Measurements from ENCODE around the gene SPRR3.

Gene SPRR3

DNA sequence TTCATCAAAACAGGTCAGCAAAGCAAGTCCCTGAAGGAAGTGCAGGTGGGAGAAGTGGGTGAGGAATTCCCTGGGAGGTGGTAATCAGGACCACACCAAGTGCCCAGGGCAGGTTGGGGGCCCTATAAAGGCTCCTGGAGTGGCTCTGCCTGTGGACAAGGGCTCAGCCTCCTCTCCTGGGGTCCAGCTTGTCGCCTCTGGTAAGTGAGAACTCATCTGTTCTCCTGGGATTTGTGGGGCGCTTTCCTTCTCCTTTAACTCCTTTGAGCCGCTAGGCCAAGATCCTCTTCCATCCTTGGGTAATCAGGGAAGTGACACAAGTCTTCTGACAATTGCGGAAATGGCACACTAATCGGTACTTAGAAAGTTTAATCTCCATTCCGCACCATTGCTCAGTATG is 31.1 kb upstream of the SPRR3 start, which contains the start of gene SPRR4:
SPRR4 (plus strand) TSS at position 154 of the 400 bp plus-strand sequence. CDS start 1,243 bp downstream, outside the sequence.
- WGBS (ENCODE audit: insufficient coverage), result 92% methylated on average over 3 of the region's 6 CpGs
- H3K27ac ChIP-seq (ENCODE audit: insufficient read depth in 1 of 2, low read depth in 1 of 2, low read length in 2 of 2, poor library complexity in 1 of 2, severe bottlenecking in 2 of 2), result no peak within 1 kb of the TSS
- POLR2A ChIA-PET, result interaction anchor here (0.6 kb wide), 1 partner anchor 65 kb away, joined by 3 read pairs; no protein-coding TSS in a partner anchor
- peaks cover 0 to 16% (median 0%) of the 10 kb centered on the region in 5 experiments for H3K27me3 ChIP-seq (replicated peaks in 2 of 5; ENCODE audit: control insufficient read depth in 4 of 5, insufficient read depth in 5 of 5, low read length in 4 of 5)
- no peaks in the 10 kb centered on the region for H3K36me3 ChIP-seq (ENCODE audit: control insufficient read depth in 4 of 4, insufficient read depth in 4 of 4, low read length in 3 of 4)
- no peaks in the 10 kb centered on the region for H3K4me1 ChIP-seq (ENCODE audit: control extremely low read depth in 1 of 4, control insufficient read depth in 4 of 4, insufficient read depth in 4 of 4, low read length in 3 of 4)
- H3K9me3 ChIP-seq (ENCODE audit: control extremely low read depth in 1 of 5, control insufficient read depth in 4 of 5, insufficient read depth in 2 of 5, low read depth in 1 of 5, low read length in 4 of 5), result no peaks in the 10 kb centered on the region
- DNase-seq, result no peak
- no peak within 1 kb of the TSS for H3K4me3 ChIP-seq (ENCODE audit: control insufficient read depth in 1 of 7, extremely low read depth in 1 of 7, insufficient read depth in 4 of 7, low read depth in 2 of 7, low read length in 6 of 7)
- CTCF ChIA-PET, result no interaction called here

- DNase-seq, result no peak
- H3K27me3 ChIP-seq (replicated peaks in 2 of 5; ENCODE audit: control insufficient read depth in 4 of 5, insufficient read depth in 5 of 5, low read length in 4 of 5), result peaks cover 0 to 5% (median 0%) of the 10 kb centered on the region in 5 experiments
- H3K9me3 ChIP-seq (ENCODE audit: control extremely low read depth in 1 of 5, control insufficient read depth in 4 of 5, insufficient read depth in 2 of 5, low read depth in 1 of 5, low read length in 4 of 5), result no peaks in the 10 kb centered on the region
- ChIA-PET POLR2A (no interaction called here), CTCF (no interaction called here)
- H3K4me1 ChIP-seq (ENCODE audit: control extremely low read depth in 1 of 4, control insufficient read depth in 4 of 4, insufficient read depth in 4 of 4, low read length in 3 of 4), result no peaks in the 10 kb centered on the region
- no peaks in the 10 kb centered on the region for H3K36me3 ChIP-seq (ENCODE audit: control insufficient read depth in 4 of 4, insufficient read depth in 4 of 4, low read length in 3 of 4)
- no peak overlapping the region for H3K27ac ChIP-seq (ENCODE audit: insufficient read depth in 1 of 2, low read depth in 1 of 2, low read length in 2 of 2, poor library complexity in 1 of 2, severe bottlenecking in 2 of 2)
- no peak overlapping the region for H3K4me3 ChIP-seq (ENCODE audit: control insufficient read depth in 1 of 7, extremely low read depth in 1 of 7, insufficient read depth in 4 of 7, low read depth in 2 of 7, low read length in 6 of 7)
- 85% methylated on average over 3 of the region's 4 CpGs for WGBS (ENCODE audit: insufficient coverage)
Observed at GRCh38 chr1:152972196-152972886, 29.2 kb upstream of the SPRR3 start.

DNA sequence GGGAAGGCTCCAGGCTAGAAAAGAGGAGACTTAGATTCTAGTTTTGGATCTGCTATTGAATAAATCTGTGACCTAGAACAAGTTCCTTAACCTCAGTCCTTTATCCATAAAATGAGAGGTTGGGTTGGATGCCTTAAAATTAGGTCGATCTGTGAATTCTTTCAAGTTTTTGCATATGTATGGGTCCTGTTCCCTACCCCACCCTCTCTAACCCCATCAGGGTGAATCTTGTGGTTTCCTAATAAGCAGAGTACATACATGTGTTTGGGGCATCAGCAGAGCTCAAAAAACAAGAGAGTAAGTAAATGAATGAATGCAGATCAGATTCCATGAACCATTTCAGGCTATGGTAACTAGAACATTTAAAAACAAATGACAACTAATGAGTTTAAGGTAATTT is 24.9 kb upstream of the SPRR3 start:
- CTCF ChIA-PET, result no interaction called here
- DNase-seq, result no peak
- Histone ChIP-seq H3K4me3 (ENCODE audit: control insufficient read depth in 1 of 7, extremely low read depth in 1 of 7, insufficient read depth in 4 of 7, low read depth in 2 of 7, low read length in 6 of 7) (no peak overlapping the region), H3K27ac (ENCODE audit: insufficient read depth in 1 of 2, low read depth in 1 of 2, low read length in 2 of 2, poor library complexity in 1 of 2, severe bottlenecking in 2 of 2) (no peak overlapping the region), H3K9me3 (ENCODE audit: control extremely low read depth in 1 of 5, control insufficient read depth in 4 of 5, insufficient read depth in 2 of 5, low read depth in 1 of 5, low read length in 4 of 5) (no peaks in the 10 kb centered on the region), H3K4me1 (ENCODE audit: control extremely low read depth in 1 of 4, control insufficient read depth in 4 of 4, insufficient read depth in 4 of 4, low read length in 3 of 4) (no peaks in the 10 kb centered on the region), H3K36me3 (ENCODE audit: control insufficient read depth in 4 of 4, insufficient read depth in 4 of 4, low read length in 3 of 4) (no peaks in the 10 kb centered on the region), H3K27me3 (replicated peaks in 2 of 5; ENCODE audit: control insufficient read depth in 4 of 5, insufficient read depth in 5 of 5, low read length in 4 of 5) (peaks cover 0 to 25% (median 3%) of the 10 kb centered on the region in 5 experiments)
- WGBS (ENCODE audit: insufficient coverage), result no CpG with 5 or more reads among the region's 1 CpG
- POLR2A ChIA-PET, result no interaction called here

GRCh38 chr1:152977614-152978013 is 23.9 kb upstream of the SPRR3 start:
- no peak overlapping the region for H3K4me3 ChIP-seq (ENCODE audit: control insufficient read depth in 1 of 7, extremely low read depth in 1 of 7, insufficient read depth in 4 of 7, low read depth in 2 of 7, low read length in 6 of 7)
- CTCF ChIA-PET, result no interaction called here
- DNase-seq, result no peak

DNA sequence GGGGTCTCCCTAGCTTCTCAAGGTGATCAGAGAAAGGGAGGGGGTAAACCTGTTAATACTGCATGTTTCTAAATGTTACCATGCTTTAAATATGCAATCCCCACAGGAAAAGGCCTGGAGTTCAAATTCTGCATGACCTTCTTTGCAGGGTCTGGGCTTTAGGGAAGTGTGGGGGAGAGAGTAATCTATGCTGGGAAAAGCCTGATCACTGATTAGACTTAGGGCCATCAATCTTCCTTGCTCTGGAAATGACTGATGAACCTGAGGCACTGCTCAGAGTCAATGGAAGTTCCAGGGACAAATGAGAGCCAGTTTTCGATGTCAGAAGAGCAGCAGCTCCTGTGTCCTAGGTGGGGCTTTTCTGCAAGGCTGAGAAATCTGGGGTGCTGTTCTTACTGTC is 20.9 kb upstream of the SPRR3 start:
- Histone ChIP-seq H3K27me3 (replicated peaks in 2 of 5; ENCODE audit: control insufficient read depth in 4 of 5, insufficient read depth in 5 of 5, low read length in 4 of 5) (peaks cover 0 to 40% (median 9%) of the 10 kb centered on the region in 5 experiments), H3K4me3 (ENCODE audit: control insufficient read depth in 1 of 7, extremely low read depth in 1 of 7, insufficient read depth in 4 of 7, low read depth in 2 of 7, low read length in 6 of 7) (no peak overlapping the region), H3K27ac (ENCODE audit: insufficient read depth in 1 of 2, low read depth in 1 of 2, low read length in 2 of 2, poor library complexity in 1 of 2, severe bottlenecking in 2 of 2) (no peak overlapping the region), H3K4me1 (ENCODE audit: control extremely low read depth in 1 of 4, control insufficient read depth in 4 of 4, insufficient read depth in 4 of 4, low read length in 3 of 4) (no peaks in the 10 kb centered on the region), H3K36me3 (ENCODE audit: control insufficient read depth in 4 of 4, insufficient read depth in 4 of 4, low read length in 3 of 4) (no peaks in the 10 kb centered on the region), H3K9me3 (ENCODE audit: control extremely low read depth in 1 of 5, control insufficient read depth in 4 of 5, insufficient read depth in 2 of 5, low read depth in 1 of 5, low read length in 4 of 5) (no peaks in the 10 kb centered on the region)
- CTCF ChIA-PET, result no interaction called here
- 89% methylated on average over 1 of the region's 1 CpG for WGBS (ENCODE audit: insufficient coverage)
- DNase-seq, result no peak
- POLR2A ChIA-PET, result no interaction called here

More at GRCh38 chr1:152977614-152978013, 23.9 kb upstream of the SPRR3 start:
- Histone ChIP-seq H3K36me3 (ENCODE audit: control insufficient read depth in 4 of 4, insufficient read depth in 4 of 4, low read length in 3 of 4) (no peaks in the 10 kb centered on the region), H3K4me1 (ENCODE audit: control extremely low read depth in 1 of 4, control insufficient read depth in 4 of 4, insufficient read depth in 4 of 4, low read length in 3 of 4) (no peaks in the 10 kb centered on the region), H3K27ac (ENCODE audit: insufficient read depth in 1 of 2, low read depth in 1 of 2, low read length in 2 of 2, poor library complexity in 1 of 2, severe bottlenecking in 2 of 2) (no peak overlapping the region), H3K27me3 (replicated peaks in 2 of 5; ENCODE audit: control insufficient read depth in 4 of 5, insufficient read depth in 5 of 5, low read length in 4 of 5) (peaks cover 0 to 28% (median 6%) of the 10 kb centered on the region in 5 experiments), H3K9me3 (ENCODE audit: control extremely low read depth in 1 of 5, control insufficient read depth in 4 of 5, insufficient read depth in 2 of 5, low read depth in 1 of 5, low read length in 4 of 5) (no peaks in the 10 kb centered on the region)
- POLR2A ChIA-PET, result no interaction called here

GRCh38 chr1:152981146-152981871 is 20.2 kb upstream of the SPRR3 start:
- no peaks in the 10 kb centered on the region for H3K9me3 ChIP-seq (ENCODE audit: control extremely low read depth in 1 of 5, control insufficient read depth in 4 of 5, insufficient read depth in 2 of 5, low read depth in 1 of 5, low read length in 4 of 5)
- CTCF ChIA-PET, result no interaction called here
- no peak overlapping the region for H3K4me3 ChIP-seq (ENCODE audit: control insufficient read depth in 1 of 7, extremely low read depth in 1 of 7, insufficient read depth in 4 of 7, low read depth in 2 of 7, low read length in 6 of 7)
- no peaks in the 10 kb centered on the region for H3K4me1 ChIP-seq (ENCODE audit: control extremely low read depth in 1 of 4, control insufficient read depth in 4 of 4, insufficient read depth in 4 of 4, low read length in 3 of 4)
- no peaks in the 10 kb centered on the region for H3K36me3 ChIP-seq (ENCODE audit: control insufficient read depth in 4 of 4, insufficient read depth in 4 of 4, low read length in 3 of 4)
- H3K27me3 ChIP-seq (replicated peaks in 2 of 5; ENCODE audit: control insufficient read depth in 4 of 5, insufficient read depth in 5 of 5, low read length in 4 of 5), result peaks cover 0 to 42% (median 9%) of the 10 kb centered on the region in 5 experiments
- POLR2A ChIA-PET, result no interaction called here
- H3K27ac ChIP-seq (ENCODE audit: insufficient read depth in 1 of 2, low read depth in 1 of 2, low read length in 2 of 2, poor library complexity in 1 of 2, severe bottlenecking in 2 of 2), result no peak overlapping the region
- DNase-seq, result no peak
- WGBS (ENCODE audit: insufficient coverage), result 90% methylated on average over 5 of the region's 6 CpGs

DNA sequence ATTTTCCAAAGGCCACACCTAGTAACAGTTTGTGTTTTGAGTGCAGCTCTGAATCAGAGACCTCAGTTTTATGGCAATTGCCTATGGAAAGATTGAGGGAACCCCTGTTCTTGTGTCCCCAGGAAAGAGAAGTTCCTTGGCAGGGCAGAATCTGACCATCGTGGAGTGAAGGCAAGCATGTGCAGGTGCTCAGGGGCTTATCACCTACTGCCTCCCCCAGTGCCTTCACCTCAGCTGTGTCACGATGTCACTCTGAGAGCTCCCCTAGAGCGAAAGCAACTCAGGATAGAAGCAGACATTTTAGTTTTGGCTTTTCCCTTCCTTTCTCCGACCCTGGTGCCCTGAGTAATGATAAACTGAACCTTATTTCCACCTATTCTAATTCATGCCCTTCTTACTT is 19.5 kb upstream of the SPRR3 start:
- ChIA-PET POLR2A (no interaction called here), CTCF (no interaction called here)
- no peak for DNase-seq
- no peaks in the 10 kb centered on the region for H3K4me1 ChIP-seq (ENCODE audit: control extremely low read depth in 1 of 4, control insufficient read depth in 4 of 4, insufficient read depth in 4 of 4, low read length in 3 of 4)
- no peaks in the 10 kb centered on the region for H3K36me3 ChIP-seq (ENCODE audit: control insufficient read depth in 4 of 4, insufficient read depth in 4 of 4, low read length in 3 of 4)
- H3K9me3 ChIP-seq (ENCODE audit: control extremely low read depth in 1 of 5, control insufficient read depth in 4 of 5, insufficient read depth in 2 of 5, low read depth in 1 of 5, low read length in 4 of 5), result no peaks in the 10 kb centered on the region
- H3K27me3 ChIP-seq (replicated peaks in 2 of 5; ENCODE audit: control insufficient read depth in 4 of 5, insufficient read depth in 5 of 5, low read length in 4 of 5), result peaks cover 0 to 43% (median 9%) of the 10 kb centered on the region in 5 experiments
- no peak overlapping the region for H3K4me3 ChIP-seq (ENCODE audit: control insufficient read depth in 1 of 7, extremely low read depth in 1 of 7, insufficient read depth in 4 of 7, low read depth in 2 of 7, low read length in 6 of 7)
- WGBS (ENCODE audit: insufficient coverage), result 90% methylated on average over 4 of the region's 4 CpGs
- H3K27ac ChIP-seq (ENCODE audit: insufficient read depth in 1 of 2, low read depth in 1 of 2, low read length in 2 of 2, poor library complexity in 1 of 2, severe bottlenecking in 2 of 2), result no peak overlapping the region

All from common myeloid progenitor, CD34-positive (primary cell).